ENCODE measurements around the gene SMIM43. TPM values are rescaled to one million over a fixed set of nuclear protein-coding genes. Genes with fewer than 3 reads are reported as not detected.

SMIM43 gene
- total and polyA plus RNA-seq, 2 experiments from 2014 or later: not detected

DNA sequence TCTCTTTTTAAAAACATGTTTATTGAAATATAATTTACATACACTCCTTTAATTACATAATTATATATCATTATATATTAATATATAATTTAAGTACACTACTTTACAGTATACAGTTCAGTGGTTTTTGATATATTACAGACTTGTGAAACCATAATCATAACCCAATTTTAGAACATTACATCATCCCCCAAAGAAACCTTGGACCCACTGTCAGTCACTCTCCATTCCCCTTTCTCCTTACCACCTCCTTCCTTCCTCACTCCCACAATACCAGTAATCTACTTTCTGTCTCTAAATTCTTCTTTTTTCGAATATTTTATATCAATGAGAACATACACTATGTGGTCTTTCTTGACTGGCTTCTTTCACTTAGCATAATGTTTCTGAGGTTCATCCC, 18.2 kb upstream of the SMIM43 start:
- DNase-seq (ENCODE audit: low read depth in 1 of 2, low spot score in 1 of 2): no peak
- H3K4me3 ChIP-seq: no peak overlapping the region
- peaks cover 4% of the 10 kb centered on the region for H3K27me3 ChIP-seq
- H3K9me3 ChIP-seq (ENCODE audit: low read depth): no peaks in the 10 kb centered on the region
- H3K36me3 ChIP-seq: no peaks in the 10 kb centered on the region
- H3K27ac ChIP-seq: no peak overlapping the region
- TF ChIP-seq, protein P1, sequence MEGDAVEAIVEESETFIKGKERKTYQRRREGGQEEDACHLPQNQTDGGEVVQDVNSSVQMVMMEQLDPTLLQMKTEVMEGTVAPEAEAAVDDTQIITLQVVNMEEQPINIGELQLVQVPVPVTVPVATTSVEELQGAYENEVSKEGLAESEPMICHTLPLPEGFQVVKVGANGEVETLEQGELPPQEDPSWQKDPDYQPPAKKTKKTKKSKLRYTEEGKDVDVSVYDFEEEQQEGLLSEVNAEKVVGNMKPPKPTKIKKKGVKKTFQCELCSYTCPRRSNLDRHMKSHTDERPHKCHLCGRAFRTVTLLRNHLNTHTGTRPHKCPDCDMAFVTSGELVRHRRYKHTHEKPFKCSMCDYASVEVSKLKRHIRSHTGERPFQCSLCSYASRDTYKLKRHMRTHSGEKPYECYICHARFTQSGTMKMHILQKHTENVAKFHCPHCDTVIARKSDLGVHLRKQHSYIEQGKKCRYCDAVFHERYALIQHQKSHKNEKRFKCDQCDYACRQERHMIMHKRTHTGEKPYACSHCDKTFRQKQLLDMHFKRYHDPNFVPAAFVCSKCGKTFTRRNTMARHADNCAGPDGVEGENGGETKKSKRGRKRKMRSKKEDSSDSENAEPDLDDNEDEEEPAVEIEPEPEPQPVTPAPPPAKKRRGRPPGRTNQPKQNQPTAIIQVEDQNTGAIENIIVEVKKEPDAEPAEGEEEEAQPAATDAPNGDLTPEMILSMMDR (IDR thresholded peaks at IDR 0.05; ENCODE audit: low read depth, low read length): no peak
- no peaks in the 10 kb centered on the region for H3K4me1 ChIP-seq (ENCODE audit: low read depth)

GRCh38 chr4:121778991-121779628, 14.1 kb upstream of the SMIM43 start:
- Histone ChIP-seq H3K4me3 (no peak overlapping the region), H3K36me3 (no peaks in the 10 kb centered on the region), H3K4me1 (ENCODE audit: low read depth) (no peaks in the 10 kb centered on the region), H3K9me3 (ENCODE audit: low read depth) (no peaks in the 10 kb centered on the region), H3K27me3 (peaks cover 4% of the 10 kb centered on the region), H3K27ac (no peak overlapping the region)
- DNase-seq (ENCODE audit: low read depth in 1 of 2, low spot score in 1 of 2): peak in 1 of 2 donors; percentile 83
- TF ChIP-seq, protein P1 (IDR thresholded peaks at IDR 0.05; ENCODE audit: low read depth, low read length): no peak

DNA sequence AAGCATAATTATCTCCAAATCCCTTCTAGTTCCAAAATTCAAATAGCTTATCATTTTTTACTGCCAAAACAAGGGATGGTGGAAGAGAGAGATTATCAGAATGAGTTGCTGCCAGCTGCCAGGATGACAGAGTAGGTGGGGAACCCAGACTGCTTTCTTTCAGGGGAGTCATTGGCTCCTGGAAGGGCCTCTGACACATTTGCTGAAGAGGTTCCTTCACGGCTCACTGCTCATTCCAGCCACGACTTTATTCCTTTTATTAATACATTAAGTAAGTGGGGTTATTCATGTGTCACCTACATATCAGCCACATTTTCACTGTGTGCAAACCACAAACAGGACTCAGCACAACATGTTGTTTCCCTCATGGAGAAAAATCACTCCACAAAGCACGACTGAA, 12.7 kb upstream of the SMIM43 start:
- Histone ChIP-seq H3K9me3 (ENCODE audit: low read depth) (no peaks in the 10 kb centered on the region), H3K4me3 (no peak overlapping the region), H3K36me3 (no peaks in the 10 kb centered on the region), H3K27me3 (peaks cover 4% of the 10 kb centered on the region), H3K27ac (no peak overlapping the region), H3K4me1 (ENCODE audit: low read depth) (no peaks in the 10 kb centered on the region)
- no peak for DNase-seq (ENCODE audit: low read depth in 1 of 2, low spot score in 1 of 2)
- TF ChIP-seq, protein P1 (IDR thresholded peaks at IDR 0.05; ENCODE audit: low read depth, low read length): no peak

GRCh38 chr4:121776610-121777401, 11.8 kb upstream of the SMIM43 start:
- H3K36me3 ChIP-seq: no peaks in the 10 kb centered on the region

GRCh38 chr4:121773883-121774282, 8.9 kb upstream of the SMIM43 start:
- no peaks in the 10 kb centered on the region for H3K4me1 ChIP-seq (ENCODE audit: low read depth)
- DNase-seq (ENCODE audit: low read depth in 1 of 2, low spot score in 1 of 2): no peak
- TF ChIP-seq, protein P1 (IDR thresholded peaks at IDR 0.05; ENCODE audit: low read depth, low read length): no peak

More at GRCh38 chr4:121776610-121777401, 11.8 kb upstream of the SMIM43 start:
- Histone ChIP-seq H3K4me1 (ENCODE audit: low read depth) (no peaks in the 10 kb centered on the region), H3K27ac (no peak overlapping the region), H3K4me3 (no peak overlapping the region), H3K27me3 (peaks cover 9% of the 10 kb centered on the region), H3K9me3 (ENCODE audit: low read depth) (no peaks in the 10 kb centered on the region)
- TF ChIP-seq, protein P1 (IDR thresholded peaks at IDR 0.05; ENCODE audit: low read depth, low read length): no peak
- DNase-seq (ENCODE audit: low read depth in 1 of 2, low spot score in 1 of 2): no peak

More at GRCh38 chr4:121773883-121774282, 8.9 kb upstream of the SMIM43 start:
- Histone ChIP-seq H3K27ac (no peak overlapping the region), H3K27me3 (peaks cover 34% of the 10 kb centered on the region), H3K36me3 (no peaks in the 10 kb centered on the region), H3K4me3 (no peak overlapping the region), H3K9me3 (ENCODE audit: low read depth) (no peaks in the 10 kb centered on the region)

All from cardiac muscle cell (in vitro differentiated cells and primary cell).